H1 (cell line): ENCODE data around the gene ZDHHC16. TPM values are rescaled to one million over a fixed set of nuclear protein-coding genes. Genes with fewer than 3 reads are reported as not detected.

Experiments used
- ASH2L ChIP-seq: fragments of 200-600, 300-600 bp; sonication (generic); IDR thresholded peaks from one replicate; pipeline ENCODE4 v1.7.1; 2017; ENCODE audit warnings: low read length
- CBX5 ChIP-seq: fragments of 300-800, 300-1000 bp; sonication (generic); IDR thresholded peaks from 2 replicates; pipeline ENCODE4 v1.7.1; 2016; ENCODE audit warnings: antibody characterized with exemption, low read length, low read depth
- E2F6 ChIP-seq: IDR thresholded peaks from 2 replicates; pipeline ENCODE4 v1.6.1; 2012; ENCODE audit warnings: inconsistent platforms
- EP300 ChIP-seq, 2 experiments: IDR thresholded peaks; 1 replicate in 1 of 2; 2 replicates in 1 of 2; pipeline ENCODE4 v1.6.1; 2011 to 2012; ENCODE audit warnings: low read depth in 2 of 2, low read length in 2 of 2, mild to moderate bottlenecking in 2 of 2, borderline replicate concordance in 1 of 2, inconsistent platforms in 1 of 2, moderate library complexity in 1 of 2
- KDM5A ChIP-seq: fragments of 200-600 bp; IDR thresholded peaks from 2 replicates; pipeline ENCODE4 v1.7.1; 2012; ENCODE audit warnings: mild to moderate bottlenecking, low read length, inconsistent platforms, mixed read lengths
- POLR2AphosphoS5 ChIP-seq: IDR thresholded peaks from 2 replicates; pipeline ENCODE4 v1.6.1; 2011; ENCODE audit warnings: low read depth, low read length
- polyA plus RNA-seq, 7 experiments: library from polyadenylated mRNA; depleted of rRNA in 3 of 7; stranded (reverse) in 5 of 7; unstranded in 2 of 7; fragments of >200 nt in 5 of 7; fragments of 200-250 nt in 2 of 7; gene quantifications; 1 replicate in 5 of 7; 2 replicates in 1 of 7; 4 replicates in 1 of 7; pipeline versions ENCODE4 v1.2.1 to v1.2.3, GENCODE V29; 2011 to 2013; ENCODE audit warnings: missing spikeins in 2 of 7, mixed read lengths in 2 of 7
- total RNA-seq: library from RNA; stranded (reverse); fragmentation: NEBNext Ultra II Directional; extraction: Animal tissue kit (Norgen Biotek cat#: 25700); gene quantifications from 2 replicates; pipeline ENCODE4 v1.2.1, GENCODE V29; 2021

Gene ZDHHC16
- total and polyA plus RNA-seq, 2 of the 8 experiments (the other 6 are each of a cell fraction or from before 2014, with no cell fraction given) = 45.9 to 108 TPM

DNA sequence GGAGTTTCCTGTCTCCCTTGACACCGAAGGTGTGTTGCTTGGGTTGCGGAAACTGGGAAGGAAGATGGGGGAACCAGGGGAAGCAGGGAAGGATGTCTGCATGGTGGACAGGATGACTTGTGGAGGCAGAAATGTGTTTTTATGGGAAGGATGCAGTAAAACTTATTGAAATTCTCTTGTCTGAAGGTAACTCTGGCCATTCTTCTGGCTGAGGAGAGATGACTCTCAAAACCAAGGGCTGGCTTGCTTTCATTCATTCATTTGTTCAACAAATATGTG, 54.3 kb downstream of the ZDHHC16 start (continued):
- TF ChIP-seq EP300 (IDR thresholded peaks at IDR 0.05; ENCODE audit: borderline replicate concordance in 1 of 2, low read depth in 2 of 2, low read length in 2 of 2) (no peak), ASH2L (no peak), CBX5 (no peak), POLR2AphosphoS5 (no peak), E2F6 (no peak), KDM5A (no peak)
